H1 (cell line): ENCODE data around the gene SLC35G6. TPM values are rescaled to one million over a fixed set of nuclear protein-coding genes. Genes with fewer than 3 reads are reported as not detected.
A peak's percentile ranks its signal among the peaks of the same experiment; 100 is the strongest.

Experiments used
- EZH2 ChIP-seq: fragments of 200-600 bp; sonication (generic); IDR thresholded peaks from 2 replicates; pipeline ENCODE4 v1.7.1; 2012; ENCODE audit warnings: low read depth, mild to moderate bottlenecking, moderate library complexity, low read length, inconsistent platforms; ENCODE audit not compliant: severe bottlenecking
- HDAC2 ChIP-seq, 2 experiments: fragments of 300-600 bp in 1 of 2; sonication (generic) in 1 of 2; IDR thresholded peaks; 2 replicates each; pipeline ENCODE4 v1.6.1; 2011 to 2012; ENCODE audit warnings: low read depth in 2 of 2, low read length in 2 of 2, mild to moderate bottlenecking in 2 of 2, moderate library complexity in 2 of 2, borderline replicate concordance in 1 of 2, inconsistent platforms in 1 of 2
- KDM4A ChIP-seq: IDR thresholded peaks from one replicate; pipeline ENCODE4 v1.7.1; 2012; ENCODE audit warnings: low read depth, mild to moderate bottlenecking, moderate library complexity, low read length, inconsistent platforms; ENCODE audit not compliant: severe bottlenecking
- TAF1 ChIP-seq: IDR thresholded peaks from 2 replicates; pipeline ENCODE4 v1.6.1; 2011; ENCODE audit warnings: mild to moderate bottlenecking, low read depth, low read length
- YY1 ChIP-seq: IDR thresholded peaks from 2 replicates; pipeline ENCODE4 v1.6.1; 2011; ENCODE audit warnings: low read depth, mild to moderate bottlenecking, low read length
- polyA plus RNA-seq, 7 experiments: library from polyadenylated mRNA; depleted of rRNA in 3 of 7; stranded (reverse) in 5 of 7; unstranded in 2 of 7; fragments of >200 nt in 5 of 7; fragments of 200-250 nt in 2 of 7; gene quantifications; 1 replicate in 5 of 7; 2 replicates in 1 of 7; 4 replicates in 1 of 7; pipeline versions ENCODE4 v1.2.1 to v1.2.3, GENCODE V29; 2011 to 2013; ENCODE audit warnings: missing spikeins in 2 of 7, mixed read lengths in 2 of 7
- total RNA-seq: library from RNA; stranded (reverse); fragmentation: NEBNext Ultra II Directional; extraction: Animal tissue kit (Norgen Biotek cat#: 25700); gene quantifications from 2 replicates; pipeline ENCODE4 v1.2.1, GENCODE V29; 2021
- TF ChIP-seq, protein P1 (sequence below): IDR thresholded peaks from 2 replicates; pipeline ENCODE4 v1.6.1; 2012; ENCODE audit warnings: low read length, inconsistent platforms
- TF ChIP-seq, protein P2 (sequence below): fragments of 300-600 bp; sonication (generic); IDR thresholded peaks from 2 replicates; pipeline ENCODE4 v1.7.1; 2012; ENCODE audit warnings: low read length, moderate library complexity, mild to moderate bottlenecking, inconsistent platforms; ENCODE audit not compliant: insufficient replicate concordance

Gene SLC35G6
- total and polyA plus RNA-seq, 2 of the 8 experiments (the other 6 are each of a cell fraction or from before 2014, with no cell fraction given), result 0.05 TPM; not detected in 1

DNA sequence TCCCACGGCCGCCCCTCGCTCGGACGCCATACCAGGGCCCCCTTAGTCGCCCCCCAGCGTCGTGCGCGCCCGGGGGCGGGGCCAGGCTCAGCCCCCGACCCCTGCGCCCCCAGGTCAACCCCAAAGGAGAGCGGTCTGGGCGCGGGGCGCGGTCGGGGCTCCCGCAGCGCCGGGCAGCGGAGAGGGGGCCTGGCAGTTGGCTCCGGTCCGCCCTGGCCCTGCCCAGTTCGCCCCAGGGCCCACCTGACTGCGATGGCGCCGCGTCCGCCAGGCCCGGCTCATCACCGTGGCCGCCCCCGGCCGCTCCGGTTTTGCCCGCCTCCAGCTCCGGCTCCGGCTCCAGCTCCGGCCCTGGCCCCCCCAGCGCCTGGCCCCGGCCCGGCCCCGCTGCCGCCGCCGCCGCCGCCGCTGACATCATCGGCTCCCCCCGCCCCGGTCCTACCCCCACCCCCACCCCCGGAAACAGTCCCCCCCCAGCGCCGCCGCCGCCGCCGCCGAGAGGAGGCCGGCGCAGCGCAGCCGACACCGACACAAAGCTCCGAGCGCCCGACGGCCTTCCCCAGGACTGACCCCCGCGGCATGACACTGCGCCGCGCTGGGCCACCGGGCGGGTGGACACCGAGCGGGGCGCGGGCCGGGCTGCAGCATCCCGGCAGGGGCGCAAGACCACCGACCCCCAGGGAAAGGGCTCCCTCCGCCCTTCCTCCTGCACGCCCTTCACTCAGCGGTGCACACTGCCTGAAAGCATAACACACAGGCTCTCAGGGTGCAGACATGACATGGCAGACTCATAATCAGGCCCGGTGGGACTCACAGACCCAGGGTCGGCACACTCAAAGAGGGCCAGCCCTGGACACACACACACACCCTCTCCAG is 1.8 kb upstream of the SLC35G6 start, which contains the start of gene ZBTB4 (continued):
- TF ChIP-seq, protein P1, sequence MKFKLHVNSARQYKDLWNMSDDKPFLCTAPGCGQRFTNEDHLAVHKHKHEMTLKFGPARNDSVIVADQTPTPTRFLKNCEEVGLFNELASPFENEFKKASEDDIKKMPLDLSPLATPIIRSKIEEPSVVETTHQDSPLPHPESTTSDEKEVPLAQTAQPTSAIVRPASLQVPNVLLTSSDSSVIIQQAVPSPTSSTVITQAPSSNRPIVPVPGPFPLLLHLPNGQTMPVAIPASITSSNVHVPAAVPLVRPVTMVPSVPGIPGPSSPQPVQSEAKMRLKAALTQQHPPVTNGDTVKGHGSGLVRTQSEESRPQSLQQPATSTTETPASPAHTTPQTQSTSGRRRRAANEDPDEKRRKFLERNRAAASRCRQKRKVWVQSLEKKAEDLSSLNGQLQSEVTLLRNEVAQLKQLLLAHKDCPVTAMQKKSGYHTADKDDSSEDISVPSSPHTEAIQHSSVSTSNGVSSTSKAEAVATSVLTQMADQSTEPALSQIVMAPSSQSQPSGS, result no peak
- TF ChIP-seq, protein P2, sequence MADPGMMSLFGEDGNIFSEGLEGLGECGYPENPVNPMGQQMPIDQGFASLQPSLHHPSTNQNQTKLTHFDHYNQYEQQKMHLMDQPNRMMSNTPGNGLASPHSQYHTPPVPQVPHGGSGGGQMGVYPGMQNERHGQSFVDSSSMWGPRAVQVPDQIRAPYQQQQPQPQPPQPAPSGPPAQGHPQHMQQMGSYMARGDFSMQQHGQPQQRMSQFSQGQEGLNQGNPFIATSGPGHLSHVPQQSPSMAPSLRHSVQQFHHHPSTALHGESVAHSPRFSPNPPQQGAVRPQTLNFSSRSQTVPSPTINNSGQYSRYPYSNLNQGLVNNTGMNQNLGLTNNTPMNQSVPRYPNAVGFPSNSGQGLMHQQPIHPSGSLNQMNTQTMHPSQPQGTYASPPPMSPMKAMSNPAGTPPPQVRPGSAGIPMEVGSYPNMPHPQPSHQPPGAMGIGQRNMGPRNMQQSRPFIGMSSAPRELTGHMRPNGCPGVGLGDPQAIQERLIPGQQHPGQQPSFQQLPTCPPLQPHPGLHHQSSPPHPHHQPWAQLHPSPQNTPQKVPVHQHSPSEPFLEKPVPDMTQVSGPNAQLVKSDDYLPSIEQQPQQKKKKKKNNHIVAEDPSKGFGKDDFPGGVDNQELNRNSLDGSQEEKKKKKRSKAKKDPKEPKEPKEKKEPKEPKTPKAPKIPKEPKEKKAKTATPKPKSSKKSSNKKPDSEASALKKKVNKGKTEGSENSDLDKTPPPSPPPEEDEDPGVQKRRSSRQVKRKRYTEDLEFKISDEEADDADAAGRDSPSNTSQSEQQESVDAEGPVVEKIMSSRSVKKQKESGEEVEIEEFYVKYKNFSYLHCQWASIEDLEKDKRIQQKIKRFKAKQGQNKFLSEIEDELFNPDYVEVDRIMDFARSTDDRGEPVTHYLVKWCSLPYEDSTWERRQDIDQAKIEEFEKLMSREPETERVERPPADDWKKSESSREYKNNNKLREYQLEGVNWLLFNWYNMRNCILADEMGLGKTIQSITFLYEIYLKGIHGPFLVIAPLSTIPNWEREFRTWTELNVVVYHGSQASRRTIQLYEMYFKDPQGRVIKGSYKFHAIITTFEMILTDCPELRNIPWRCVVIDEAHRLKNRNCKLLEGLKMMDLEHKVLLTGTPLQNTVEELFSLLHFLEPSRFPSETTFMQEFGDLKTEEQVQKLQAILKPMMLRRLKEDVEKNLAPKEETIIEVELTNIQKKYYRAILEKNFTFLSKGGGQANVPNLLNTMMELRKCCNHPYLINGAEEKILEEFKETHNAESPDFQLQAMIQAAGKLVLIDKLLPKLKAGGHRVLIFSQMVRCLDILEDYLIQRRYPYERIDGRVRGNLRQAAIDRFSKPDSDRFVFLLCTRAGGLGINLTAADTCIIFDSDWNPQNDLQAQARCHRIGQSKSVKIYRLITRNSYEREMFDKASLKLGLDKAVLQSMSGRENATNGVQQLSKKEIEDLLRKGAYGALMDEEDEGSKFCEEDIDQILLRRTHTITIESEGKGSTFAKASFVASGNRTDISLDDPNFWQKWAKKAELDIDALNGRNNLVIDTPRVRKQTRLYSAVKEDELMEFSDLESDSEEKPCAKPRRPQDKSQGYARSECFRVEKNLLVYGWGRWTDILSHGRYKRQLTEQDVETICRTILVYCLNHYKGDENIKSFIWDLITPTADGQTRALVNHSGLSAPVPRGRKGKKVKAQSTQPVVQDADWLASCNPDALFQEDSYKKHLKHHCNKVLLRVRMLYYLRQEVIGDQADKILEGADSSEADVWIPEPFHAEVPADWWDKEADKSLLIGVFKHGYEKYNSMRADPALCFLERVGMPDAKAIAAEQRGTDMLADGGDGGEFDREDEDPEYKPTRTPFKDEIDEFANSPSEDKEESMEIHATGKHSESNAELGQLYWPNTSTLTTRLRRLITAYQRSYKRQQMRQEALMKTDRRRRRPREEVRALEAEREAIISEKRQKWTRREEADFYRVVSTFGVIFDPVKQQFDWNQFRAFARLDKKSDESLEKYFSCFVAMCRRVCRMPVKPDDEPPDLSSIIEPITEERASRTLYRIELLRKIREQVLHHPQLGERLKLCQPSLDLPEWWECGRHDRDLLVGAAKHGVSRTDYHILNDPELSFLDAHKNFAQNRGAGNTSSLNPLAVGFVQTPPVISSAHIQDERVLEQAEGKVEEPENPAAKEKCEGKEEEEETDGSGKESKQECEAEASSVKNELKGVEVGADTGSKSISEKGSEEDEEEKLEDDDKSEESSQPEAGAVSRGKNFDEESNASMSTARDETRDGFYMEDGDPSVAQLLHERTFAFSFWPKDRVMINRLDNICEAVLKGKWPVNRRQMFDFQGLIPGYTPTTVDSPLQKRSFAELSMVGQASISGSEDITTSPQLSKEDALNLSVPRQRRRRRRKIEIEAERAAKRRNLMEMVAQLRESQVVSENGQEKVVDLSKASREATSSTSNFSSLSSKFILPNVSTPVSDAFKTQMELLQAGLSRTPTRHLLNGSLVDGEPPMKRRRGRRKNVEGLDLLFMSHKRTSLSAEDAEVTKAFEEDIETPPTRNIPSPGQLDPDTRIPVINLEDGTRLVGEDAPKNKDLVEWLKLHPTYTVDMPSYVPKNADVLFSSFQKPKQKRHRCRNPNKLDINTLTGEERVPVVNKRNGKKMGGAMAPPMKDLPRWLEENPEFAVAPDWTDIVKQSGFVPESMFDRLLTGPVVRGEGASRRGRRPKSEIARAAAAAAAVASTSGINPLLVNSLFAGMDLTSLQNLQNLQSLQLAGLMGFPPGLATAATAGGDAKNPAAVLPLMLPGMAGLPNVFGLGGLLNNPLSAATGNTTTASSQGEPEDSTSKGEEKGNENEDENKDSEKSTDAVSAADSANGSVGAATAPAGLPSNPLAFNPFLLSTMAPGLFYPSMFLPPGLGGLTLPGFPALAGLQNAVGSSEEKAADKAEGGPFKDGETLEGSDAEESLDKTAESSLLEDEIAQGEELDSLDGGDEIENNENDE, result no peak
- no peak for TF ChIP-seq EZH2
- TF ChIP-seq TAF1, result peak; percentile 58
- peak; percentile 29; the same call in 1 of the 2 replicates for TF ChIP-seq YY1
- TF ChIP-seq HDAC2 (IDR thresholded peaks at IDR 0.05; ENCODE audit: borderline replicate concordance in 1 of 2, low read depth in 2 of 2, low read length in 2 of 2), result no peak
- TF ChIP-seq KDM4A, result peak; percentile 60
